Stimulated activated CD4-positive, alpha-beta T cell treated with anti-CD3 and anti-CD28 coated beads, Interleukin-4, amount 100 ng/mL, for 24 hours (primary cell): Measurements from ENCODE around the gene NT5DC3.
A peak's percentile ranks its signal among the peaks of the same experiment; 100 is the strongest.
"Not testable (repeated sequence)": the region's sequence is repeated elsewhere in the genome, so short reads cannot be mapped to it uniquely, and the experiment has no call there.

Experiments used
- DNase-seq: peaks from one replicate; pipeline ENCODE4 v3.0.0-alpha.2; 2020

NT5DC3 gene

DNA sequence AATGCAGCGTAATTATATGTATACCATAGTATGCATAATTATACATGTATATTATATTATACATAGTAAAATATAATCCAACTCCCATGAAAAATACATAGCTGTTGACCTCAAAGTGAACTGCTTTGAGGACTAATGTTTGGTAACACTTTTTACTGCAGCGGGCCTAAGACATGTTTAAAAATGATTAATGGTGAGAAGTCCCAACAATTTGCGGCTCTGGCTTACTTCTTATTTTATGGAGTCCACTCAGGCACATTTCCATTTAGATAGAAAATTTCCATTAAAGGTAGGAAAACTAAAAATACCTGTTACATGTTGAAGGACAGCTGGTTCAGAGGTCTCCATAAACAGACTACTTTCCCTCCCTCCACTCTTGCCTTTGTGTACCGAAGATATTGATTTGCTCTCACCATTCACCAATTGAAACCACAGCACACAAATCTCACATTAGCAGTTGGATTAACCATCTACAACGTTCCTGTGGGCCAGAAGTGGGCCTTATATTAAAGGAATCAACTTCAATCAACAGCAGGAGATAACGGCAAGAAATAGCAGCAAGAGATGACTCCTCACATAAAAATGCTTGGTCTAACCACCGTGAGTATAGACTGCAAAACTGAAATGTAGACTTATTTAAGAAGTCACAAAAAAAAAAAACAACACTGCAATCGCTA lies 14.1 kb upstream of the NT5DC3 start:
- DNase-seq, result no peak

DNA sequence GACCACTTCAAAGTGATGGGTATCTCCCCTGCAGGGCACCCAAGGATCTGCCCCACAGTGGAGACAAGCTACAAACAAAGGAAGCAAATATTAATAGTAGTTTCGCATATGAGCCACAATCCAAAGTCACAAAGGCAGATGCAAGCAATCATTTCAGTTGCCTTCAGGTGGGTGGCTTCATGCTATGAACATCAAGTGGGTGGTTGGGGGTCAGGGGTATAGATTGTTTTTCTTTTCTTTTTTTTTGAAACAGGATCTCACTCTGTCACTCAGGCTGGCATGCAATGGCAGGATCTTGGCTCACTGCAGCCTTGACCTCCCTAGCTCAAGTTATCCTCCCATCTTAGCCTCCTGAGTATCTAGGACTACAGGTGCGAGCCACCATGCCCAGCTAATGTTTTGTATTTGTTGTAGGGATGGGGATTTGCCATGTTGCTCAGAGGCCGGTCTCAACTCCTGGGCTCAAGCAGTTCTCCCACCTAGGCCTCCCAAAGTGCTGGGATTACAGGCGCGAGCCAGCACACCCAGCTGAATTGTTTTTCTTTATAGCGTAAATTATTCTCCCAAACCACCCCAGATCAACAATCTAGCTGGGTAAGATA lies 13.4 kb upstream of the NT5DC3 start:
- no peak for DNase-seq

DNA sequence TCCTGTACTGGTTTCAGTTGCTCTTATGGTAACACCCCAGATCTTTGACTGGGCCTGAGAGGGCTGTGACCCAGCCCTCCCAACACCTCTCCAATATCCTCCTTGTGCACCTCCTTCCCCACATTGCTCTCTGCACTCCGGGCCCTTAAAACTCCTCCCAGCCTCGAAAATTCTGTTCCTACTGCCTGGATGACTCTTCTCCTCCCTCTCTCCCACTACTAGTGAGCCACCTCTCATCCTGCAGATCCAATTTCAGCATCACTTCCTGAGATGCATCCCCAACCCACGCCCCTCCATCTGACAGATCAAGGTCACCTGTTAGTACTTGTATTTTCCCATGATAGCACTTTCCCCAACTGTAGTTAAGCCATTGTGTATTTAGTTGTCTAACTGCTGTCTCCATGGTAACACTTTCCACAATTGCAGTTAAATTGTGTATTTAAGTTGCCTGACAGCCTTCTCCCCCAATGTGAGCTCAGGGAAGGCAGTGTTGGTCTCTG lies 11.5 kb upstream of the NT5DC3 start:
- no peak for DNase-seq

DNA sequence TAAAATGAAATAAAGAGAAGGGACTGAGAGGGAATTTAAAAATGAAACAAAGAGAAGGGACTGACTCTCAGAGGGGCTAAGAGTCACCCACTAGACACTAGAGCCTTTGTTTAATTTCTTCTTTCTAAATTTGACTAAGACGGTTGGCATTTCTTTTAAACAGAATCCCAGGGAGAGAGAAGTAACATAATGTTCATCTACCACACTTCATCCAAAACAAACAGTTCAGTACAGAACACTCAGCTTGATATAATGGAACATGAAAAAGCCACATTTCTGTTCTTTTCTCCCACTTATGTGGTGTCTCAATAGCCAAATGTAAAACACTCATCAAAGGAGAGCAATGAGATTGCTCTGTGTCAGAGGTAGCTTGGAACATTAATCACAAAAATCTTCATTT lies 10.1 kb upstream of the NT5DC3 start:
- no peak for DNase-seq

DNA sequence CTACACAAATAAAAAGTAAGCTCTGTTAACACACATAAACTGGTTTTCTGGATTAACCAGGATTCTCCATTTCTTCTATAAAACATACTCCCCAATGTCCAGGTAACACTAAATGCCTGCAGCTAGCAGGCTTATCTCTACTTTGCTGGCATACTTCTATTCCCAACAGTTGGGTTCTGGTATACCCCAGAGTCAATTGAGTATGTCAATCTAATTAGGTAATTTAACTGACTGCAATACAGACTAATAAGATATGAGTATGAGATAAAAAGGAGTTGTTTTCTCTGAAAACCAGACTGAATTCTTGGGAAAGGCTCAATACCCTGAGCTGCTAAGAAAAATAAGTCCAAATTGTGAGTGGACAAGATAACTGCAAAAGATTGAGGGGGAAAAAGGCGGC lies 9.4 kb upstream of the NT5DC3 start:
- no peak for DNase-seq

DNA sequence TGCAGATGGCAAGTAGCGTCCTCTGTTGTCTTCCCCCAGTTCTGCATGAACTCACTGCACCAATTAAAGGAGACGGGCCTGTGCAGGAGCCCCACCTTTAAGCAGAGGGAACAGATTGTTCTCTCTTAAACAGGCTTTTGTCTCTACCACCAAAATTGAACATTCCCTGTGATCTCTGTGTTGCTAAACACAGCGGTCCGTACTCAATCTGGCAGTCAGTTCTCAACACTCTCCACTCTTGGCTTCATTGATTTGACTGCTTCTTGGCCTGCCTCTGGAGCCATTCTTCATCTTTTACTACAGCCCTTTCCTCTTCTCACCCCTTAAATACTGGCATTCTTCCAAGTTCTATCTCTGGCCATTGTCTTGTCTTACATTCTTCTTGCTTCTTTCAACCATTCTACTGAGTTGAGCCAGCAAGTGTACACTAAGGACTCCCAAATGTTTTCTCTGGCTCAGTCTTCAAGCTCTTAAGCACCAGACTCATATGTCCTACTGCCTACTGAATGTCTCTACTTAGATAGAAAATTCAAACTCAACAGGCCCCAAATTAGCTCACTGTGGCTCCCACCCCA lies 8.0 kb upstream of the NT5DC3 start:
- no peak for DNase-seq

DNA sequence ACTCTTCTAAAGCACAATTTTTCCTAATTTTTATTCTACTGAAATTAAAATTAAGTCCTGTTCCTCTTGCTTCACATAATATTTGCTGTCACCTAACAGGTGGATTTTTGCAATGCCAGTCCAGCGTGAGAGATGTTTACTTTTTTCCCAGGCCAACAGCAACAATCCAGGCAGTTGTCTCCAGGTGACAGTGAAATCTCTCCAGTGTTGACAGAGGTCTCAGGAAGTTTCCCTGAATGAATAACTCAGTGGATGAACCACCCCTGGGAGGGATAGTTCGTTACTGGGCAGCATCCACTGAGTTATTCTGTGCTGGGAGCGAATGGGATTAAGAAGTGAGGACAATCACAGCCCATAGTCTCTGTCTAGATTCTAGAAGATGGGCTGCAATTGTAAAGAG lies 7.1 kb upstream of the NT5DC3 start:
- no peak for DNase-seq

DNA sequence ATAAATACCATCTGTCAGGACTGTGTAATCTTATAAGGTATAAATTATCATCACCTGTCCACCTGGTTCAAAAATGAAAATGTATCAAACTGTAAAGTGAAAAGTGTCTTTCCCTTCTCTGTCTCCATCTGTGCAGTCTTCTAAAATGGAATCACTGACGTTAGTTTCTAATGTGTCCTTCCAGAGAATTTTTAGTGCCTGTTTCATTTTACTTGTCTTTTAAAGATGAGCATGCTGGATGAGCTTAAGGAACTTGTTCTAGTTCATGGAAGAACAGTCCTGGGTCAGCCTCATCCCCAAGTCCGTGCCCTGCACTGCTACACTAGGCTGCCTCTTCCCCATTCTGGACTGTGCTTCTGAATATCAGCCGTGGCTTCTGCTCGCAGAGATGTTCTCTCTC lies 5.4 kb upstream of the NT5DC3 start:
- no peak for DNase-seq

DNA sequence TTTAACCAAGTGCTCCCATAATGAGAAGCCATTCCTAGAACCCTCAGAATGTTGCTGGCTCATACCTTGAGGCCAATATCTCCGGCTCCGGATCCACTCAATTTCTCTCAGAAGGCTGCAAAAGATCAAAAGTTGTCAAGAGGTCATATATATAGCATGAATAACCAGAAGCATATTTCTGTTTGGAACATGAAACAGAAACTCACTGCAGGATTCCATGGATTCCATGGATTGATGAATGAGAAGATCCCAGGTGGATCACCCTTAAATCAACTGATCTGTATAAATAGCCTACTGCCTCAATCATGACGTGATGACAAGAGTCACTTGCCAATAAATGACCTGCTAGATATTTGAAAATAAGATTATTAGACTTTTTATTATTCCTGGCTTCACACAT lies 3.3 kb upstream of the NT5DC3 start:
- DNase-seq, result no peak

DNA sequence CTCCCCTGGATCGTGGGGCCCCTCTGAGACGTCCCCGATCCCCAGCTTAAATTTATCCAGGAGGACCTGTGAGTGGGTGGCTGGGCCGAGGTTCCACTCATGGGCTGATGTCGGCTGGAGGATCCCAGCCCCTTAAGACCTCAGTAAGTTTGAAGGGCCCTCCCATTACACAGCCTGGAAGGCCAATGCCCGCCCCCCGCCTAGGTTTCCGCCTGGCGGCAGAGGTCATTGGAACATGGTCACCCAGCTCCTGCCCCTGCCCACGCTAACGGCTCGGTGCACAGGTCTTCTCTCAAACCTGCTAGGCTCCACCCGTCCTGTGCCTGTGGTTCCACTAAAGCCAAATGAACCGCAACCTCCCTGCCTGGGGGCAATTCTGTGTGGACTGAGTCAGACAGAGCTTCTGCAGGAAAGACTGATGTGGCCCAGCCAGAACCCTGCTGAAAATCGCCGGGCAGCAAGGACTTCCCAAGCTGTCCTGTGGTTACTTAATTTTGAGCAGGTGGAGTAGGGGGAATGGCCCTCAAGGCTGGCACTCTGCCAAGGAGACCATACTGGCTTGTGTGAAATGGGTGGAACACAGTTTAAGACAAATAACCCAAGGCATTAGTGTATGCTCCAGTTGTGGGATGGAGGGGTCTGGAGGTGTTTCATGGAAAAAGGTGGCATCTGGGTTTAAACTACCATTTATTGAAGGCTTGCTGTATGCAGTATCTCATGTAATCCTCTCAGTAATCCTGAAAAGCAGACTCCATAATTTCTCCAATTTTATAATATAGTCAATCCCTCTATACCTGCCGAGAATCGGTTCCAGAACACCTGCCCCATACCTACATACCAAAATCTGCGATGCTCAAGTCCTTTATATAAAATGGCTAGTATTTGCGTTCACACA lies 903 bp upstream of the NT5DC3 start:
- peak; percentile 14 for DNase-seq

DNA sequence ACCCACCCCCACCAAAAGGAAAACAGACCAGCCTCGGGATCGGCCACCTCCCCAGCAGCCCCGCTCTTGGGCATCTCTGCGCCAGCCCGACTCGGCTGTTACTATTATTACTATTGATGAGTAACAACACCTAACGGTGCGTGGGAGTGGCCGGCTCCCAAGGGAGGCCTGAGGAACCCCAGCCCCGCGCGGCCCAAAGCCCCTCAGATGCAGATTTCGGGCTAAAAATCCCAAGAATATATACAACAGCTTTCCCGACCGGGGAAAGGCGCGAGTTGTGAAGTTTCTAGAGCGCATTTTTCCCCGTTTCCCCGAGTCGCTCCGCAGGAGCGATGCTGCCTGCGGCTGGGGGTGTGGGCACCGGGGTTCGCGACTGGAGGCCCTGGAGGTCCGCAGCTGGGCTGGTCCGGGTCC lies 565 bp downstream of the NT5DC3 start:
- DNase-seq, result peak; percentile 41

DNA sequence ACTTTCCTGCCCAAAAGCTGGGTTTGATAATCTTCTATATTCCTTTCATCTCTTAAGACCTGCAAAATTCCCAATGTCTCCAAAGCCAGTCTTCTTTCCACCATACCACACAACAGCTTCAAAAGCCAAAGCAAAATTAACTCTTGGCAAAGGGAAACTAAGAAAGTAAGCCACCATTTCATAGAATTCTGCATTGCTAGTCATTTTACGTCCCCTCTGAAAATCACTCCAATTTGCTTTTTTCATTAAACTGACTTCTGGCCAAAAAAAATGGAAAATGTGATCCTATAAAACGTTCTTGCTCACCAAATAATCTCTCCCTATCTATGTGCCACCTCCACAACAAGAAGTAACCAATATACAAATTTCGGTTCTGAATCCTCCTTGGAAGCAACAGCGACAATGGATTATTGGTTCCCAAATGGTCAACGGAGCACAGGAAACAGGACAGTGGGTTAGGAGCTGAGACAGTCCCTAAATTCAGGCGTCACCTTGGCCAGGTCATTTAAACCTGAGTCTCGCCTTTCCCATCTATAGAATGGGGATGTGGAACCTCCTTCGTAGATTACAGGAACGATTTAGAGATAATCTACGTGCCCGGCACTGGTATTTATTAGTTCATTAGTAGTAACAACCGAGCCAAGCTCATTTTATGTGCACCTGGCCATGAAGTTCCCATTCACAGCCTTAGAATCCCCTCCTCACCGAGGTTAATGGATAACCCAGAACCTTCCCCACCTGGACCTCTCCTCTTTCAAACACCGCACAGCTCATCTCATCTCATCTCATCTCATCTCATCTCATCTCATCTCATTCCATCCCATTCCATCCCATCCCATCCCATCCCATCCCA lies 1.2 kb downstream of the NT5DC3 start:
- no peak for DNase-seq

DNA sequence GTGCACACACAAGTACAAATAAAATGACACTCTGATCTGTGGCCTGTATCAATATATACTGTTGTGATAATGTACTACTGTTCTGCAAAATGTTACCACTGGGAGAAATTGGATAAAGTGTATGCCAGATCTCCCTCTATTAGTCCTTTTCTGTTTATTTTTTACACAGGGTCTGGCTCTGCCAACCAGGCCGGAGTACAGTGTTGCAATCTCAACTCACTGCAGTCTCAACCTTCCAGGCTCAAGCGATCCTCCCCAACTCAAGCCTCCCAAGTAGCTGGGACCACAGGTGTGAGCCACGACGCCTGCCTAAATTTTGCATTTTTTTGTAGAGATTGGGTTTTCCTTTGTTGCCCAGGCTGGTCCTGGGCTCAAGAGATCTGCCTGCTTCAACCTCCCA lies 1.9 kb downstream of the NT5DC3 start:
- DNase-seq, result no peak

DNA sequence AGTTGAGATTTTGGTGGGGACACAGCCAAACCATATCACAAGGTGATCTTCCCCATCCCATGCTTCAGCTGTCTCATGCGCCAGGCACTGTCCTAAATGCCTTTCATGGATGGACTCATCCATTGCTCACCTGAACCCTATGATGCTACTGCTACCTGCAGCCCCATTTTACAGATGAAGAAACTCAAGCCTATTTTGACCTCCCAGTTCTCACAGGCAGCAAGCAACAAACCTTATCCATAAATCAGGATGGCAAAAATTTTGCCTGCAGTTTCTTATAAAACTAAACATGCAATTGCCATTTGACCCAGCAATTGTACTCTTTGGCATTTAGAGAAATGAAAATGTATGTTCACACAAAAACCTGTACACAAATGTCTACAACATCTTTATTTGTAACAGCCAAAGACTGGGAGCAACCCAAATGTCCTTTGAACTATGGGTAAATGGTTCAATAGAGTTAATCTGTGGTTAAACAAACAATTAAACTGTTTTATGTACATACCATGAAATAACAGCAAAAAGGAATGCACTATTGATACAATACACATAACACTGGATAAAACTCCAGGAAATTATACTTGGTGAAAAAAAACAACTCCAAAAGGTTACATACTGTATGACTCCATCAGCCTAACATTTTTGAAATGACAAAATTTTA lies 2.6 kb downstream of the NT5DC3 start:
- no peak for DNase-seq

DNA sequence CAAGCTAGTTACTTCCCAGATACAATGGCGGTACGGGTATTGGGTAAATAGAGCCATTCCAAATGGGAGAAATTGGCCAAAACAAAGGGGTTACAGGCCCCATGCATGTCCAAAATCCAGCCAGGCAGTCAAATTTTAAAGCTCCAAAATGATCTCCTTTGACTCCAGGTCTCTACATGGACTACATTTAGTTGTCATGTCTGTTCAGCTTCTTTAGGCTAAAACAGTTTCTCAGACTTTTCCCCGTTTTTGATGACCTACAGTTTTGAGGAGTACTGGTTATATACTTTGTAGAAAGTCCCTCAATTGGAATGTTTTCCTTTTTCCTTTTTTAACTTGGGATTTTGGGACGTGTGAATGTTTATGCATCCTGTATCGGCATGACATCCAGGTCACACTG lies 4.7 kb downstream of the NT5DC3 start:
- DNase-seq, result no peak

DNA sequence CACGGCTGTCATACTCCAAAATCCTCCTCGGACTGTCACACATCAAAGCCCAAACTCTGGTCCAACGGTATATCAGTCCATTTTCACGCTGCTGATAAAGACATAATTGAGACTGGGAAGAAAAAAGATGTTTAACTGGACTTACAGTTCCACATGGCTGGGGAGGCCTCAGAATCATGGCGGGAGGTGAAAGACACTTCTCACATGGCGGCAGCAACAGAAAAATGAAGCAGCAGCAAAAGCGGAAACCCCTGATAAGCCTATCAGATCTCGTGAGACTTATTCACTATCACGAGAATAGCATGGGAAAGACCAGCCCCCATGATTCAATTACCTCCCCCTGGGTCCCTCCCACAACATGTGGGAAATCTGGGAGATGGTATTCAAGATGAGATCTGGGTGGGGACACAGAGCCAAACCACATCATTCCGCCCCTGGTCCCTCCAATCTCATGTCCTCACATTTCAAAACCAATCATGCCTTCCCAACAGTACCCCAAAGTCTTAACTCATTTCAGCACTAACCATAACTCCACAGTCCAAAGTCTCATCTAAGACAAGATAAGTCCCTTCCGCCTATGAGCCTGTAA lies 5.2 kb downstream of the NT5DC3 start:
- DNase-seq, result not testable (repeated sequence)

DNA sequence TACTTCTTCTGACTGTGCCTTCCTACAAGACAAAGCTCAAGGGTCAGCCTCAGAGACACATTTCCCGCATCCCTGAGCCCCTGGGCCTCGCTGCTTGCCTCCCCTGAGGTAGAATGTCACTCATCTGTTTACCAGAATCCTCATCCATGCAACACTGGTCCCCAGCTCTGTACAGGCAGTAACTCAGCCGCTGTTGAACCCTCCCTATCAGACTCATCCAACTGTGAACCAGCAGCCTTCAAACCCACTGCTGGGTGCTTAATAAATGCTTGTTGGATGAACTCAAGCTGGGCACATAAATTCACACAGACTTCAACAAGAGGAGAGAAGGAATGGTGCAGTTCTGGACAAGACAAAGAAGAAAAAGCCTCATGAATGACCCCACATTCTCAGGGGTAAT lies 6.1 kb downstream of the NT5DC3 start:
- no peak for DNase-seq

DNA sequence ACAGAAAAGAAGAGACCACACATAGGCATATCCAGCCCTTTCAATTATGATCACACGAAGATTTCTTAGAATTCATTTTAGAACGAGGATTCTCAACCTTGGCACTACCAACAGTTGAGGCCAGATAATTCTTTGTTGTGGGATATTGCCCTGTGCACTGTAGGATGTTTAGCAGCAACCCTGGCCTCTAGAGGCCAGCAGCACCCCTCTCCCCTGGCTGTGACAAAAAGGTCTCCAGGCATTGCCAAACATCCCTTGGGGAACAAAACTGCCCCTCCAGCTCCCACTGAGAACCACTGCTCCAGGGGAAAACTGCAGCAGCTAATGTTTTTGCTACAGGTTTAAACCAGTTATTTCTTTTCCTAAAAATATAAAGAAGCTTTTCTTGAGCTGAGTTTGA lies 7.1 kb downstream of the NT5DC3 start:
- DNase-seq, result no peak

DNA sequence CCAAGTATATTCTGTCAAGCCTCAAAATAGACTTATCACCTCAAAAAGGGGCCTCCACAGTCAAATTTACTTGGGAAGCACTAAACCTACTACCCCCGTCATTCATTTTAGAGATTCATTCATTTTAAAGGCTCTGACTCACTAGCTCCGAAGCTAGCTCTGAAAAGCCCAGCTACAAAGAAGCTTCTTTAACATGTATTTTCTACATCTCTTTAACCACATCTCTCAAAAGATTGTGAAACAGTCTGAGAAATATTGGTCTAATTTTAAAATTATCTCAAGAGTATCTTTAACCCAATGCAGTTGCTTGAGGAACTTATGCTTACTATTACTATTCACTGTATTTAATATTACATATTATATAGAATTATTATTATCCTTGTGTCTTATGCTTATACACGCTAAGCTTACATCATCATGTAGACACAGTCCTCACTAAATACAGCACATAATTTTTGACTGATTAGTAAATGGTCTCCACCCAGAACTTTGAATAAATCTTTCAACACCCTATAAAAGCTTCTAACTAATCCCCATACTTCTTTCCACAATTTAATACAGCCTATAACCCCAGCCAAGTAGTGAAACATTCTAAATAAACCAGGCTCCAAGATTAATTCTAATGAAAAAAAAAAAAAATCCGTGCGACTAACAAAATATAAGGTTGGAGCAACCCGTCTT lies 7.8 kb downstream of the NT5DC3 start:
- no peak for DNase-seq

DNA sequence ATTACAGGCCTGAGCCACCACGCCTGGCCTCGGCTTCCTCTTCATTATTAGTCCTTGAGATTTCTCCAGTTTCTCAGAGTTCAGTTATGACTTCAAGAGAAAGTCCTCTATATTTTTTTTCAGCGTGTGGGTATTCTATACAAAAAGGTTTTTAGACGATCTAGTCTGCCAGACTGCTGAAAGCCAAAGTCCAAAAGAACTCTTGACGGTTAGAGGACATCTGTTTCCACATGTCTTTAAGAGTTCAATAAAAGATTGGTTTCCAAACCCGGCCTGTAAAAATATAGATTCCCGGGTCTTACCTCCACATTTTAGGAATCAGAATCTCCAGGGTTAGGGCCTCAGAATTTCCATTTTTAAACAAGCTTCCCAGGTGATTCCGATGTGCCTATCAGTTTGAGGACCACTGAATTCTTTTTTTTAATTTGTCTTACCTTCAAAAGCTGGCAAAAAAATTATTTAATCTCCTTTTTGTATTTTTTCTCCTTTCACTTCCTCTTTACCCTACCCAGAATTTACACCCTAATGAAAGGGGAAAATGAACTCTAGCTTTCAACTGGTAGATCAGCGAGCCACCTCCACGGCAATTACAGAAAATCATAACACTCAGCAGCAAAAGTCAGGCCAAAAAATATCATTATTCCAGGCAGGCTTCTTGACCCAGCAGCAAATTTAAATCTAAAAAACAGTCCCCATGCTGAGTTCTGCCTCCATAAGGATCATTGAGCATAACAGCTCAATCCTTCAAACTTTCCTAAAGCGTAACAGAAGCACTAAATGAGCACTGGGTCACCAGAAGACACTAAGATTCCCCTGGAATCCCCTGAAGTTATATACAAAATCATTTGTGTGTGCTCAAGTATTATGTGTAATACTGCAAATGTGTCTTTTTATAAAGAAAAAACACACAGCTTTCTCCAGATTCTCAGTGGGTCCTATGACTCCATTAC lies 8.7 kb downstream of the NT5DC3 start:
- DNase-seq, result no peak
